AG20443 (cell line): Measurements from ENCODE around the gene MERTK.
A peak's percentile ranks its signal among the peaks of the same experiment; 100 is the strongest.
"Not testable (repeated sequence)": the region's sequence is repeated elsewhere in the genome, so short reads cannot be mapped to it uniquely, and the experiment has no call there.

ENCODE experiments used
- DNase-seq: peaks from one replicate; pipeline ENCODE4 v3.0.0; 2012; ENCODE audit warnings: low spot score, mixed read lengths

The MERTK gene

DNA sequence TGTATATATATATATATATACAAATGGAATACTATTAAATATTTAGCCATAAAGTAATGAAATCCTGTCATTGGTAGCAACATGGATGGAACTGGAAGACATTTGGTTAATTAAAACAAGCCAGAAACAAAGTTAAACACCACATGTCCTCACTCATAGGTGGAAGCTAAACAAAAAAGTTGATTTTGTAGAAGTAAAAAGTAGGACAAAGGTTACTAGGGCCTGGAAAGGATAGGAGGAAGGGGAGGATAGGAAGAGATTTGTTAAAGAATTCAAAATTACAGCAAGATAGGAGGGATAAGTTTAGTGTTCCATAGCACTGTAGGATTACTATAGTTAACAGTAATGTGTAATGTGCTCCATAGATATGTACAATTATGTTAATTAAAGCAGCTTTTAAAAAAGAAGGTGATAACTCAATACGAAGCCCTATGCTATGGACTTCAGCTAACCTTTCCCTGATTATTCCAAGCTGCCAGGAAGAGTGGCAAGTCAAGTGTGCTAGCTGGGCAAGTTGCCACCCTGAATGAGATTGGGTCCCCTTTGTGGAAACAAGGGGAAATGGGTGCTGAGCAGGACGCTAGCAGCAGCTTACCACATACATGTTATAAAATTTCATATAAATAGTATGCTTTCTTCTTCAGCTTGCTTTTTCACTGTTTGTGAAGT is 12.3 kb downstream of the MERTK start:
- DNase-seq: no peak

DNA sequence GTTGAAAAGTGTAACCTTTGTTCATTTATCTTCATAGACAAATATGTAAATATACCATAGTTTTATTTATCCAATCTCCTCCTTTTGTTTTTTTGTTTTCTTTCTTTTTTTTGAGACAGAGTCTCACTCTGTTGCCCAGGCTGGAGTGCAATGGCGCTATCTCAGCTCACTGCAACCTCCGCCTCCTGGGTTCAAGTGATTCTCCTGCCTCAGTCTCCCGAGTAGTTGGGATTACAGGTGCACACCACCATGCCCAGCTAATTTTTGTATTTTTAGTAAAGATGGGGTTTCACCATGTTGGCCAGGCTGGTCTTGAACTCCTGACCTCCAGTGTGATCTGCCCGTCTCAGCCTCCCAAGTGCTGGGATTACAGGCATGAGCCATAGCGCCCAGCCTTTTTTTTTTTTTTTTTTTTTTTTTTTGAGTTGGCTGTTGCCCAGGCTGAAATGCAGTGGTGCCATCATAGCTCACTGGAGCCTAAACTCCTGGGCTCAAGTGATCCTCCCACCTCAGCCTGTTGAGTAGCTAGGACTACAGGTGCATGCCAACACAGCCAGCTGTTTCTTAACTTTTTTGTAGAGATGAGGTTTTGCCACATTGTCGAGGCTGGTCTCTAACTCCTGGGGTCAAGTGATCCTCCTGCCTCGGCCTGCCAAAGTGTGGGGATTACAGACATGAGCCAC is 13.0 kb downstream of the MERTK start:
- DNase-seq: not testable (repeated sequence)

- no peak for DNase-seq
Measured at GRCh38 chr2:111912547-111912946, 14.1 kb downstream of the MERTK start.

DNA sequence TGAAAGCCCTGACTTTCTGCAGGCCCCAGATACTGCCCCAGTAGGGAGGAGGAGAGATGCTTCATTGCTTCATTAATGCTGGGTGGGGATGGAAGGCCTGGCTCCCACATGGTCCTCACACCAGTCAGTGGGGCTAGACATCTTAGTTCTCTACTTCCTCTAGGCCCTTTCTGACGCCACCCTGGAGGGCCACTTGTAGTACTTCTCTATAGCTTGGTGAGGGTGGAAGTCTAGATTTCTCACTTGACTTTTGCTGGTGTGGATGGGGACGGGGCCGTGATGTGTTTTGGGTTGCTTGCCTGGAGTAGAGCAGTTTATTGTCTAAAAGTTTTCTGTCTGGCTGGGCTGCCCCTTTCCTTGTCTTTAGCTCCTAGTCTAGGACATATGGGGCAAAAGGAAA is 18.7 kb downstream of the MERTK start:
- no peak for DNase-seq

- peak; percentile 44 for DNase-seq
Measured at GRCh38 chr2:111918383-111918806, 20.0 kb downstream of the MERTK start.

DNA sequence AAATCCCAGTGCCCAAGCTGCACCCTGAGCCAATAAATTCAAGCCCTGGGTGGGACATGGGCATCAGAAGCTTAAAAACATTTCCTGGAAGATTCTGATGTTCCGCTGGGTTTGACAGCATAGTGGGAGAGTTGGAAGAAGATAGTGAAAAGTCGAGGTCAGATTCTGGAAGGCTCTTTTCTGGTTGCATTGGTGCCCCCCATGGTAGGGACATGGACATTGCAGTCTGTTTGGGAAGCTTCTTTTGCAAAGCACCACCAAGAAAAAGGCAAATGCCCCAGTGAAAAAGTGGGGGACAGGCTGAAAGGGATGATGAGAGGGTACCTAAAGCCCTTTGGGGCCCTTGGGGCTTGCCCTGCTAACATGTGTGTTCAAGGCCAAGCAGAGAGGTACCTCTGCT is 21.0 kb downstream of the MERTK start:
- DNase-seq: no peak

- no peak for DNase-seq
Measured at GRCh38 chr2:111919794-111920608, 21.6 kb downstream of the MERTK start.

- no peak for DNase-seq
Measured at GRCh38 chr2:111923276-111923804, 24.9 kb downstream of the MERTK start.

DNA sequence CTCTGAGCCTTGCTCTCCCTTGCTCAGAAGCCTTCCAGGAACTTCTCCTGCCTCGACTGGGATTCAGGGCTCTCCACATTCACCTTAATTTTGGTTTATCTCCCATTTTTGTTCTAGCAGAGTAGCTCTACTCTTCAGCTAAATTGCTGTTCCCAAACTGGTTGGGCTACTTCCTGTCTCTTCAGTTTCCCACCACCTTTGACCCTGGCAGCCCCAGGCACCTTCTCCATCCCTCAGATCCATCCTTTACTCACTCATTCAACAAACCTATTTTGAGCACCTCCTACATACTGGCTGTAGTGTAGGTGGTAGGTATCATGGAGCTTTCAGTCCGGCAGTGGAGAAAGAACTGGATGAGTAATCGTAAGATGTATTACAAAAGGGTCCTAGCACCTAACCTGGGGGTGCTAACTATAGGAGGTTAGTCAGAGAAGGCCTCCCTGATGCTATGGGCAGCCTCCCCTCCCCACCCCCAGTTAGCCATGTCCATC is 26.3 kb downstream of the MERTK start:
- no peak for DNase-seq

DNA sequence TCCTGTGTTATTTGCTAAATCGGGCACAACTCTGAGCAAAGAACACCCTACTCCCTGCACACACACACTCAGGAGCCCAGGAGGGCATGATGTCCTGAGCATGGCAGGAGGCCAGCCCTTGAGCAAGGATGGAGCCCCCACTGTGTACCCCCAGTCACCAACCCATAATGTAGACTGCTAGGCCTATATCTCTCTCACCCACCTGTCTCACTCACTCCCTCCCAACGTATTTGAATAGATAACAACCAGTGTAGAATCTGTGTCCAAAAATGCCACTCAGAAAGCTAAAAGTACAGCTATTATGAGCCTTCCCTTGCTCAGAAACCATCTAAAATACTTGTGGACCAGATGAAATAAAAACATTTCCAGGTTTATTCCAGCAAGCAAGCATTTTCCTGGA is 29.3 kb downstream of the MERTK start:
- DNase-seq: no peak

GRCh38 chr2:111930409-111930808 is 32.0 kb downstream of the MERTK start:
- DNase-seq: no peak

GRCh38 chr2:111930875-111931274 is 32.5 kb downstream of the MERTK start:
- peak; percentile 50 for DNase-seq

- no peak for DNase-seq
Measured at GRCh38 chr2:111932841-111933291, 34.5 kb downstream of the MERTK start.

DNA sequence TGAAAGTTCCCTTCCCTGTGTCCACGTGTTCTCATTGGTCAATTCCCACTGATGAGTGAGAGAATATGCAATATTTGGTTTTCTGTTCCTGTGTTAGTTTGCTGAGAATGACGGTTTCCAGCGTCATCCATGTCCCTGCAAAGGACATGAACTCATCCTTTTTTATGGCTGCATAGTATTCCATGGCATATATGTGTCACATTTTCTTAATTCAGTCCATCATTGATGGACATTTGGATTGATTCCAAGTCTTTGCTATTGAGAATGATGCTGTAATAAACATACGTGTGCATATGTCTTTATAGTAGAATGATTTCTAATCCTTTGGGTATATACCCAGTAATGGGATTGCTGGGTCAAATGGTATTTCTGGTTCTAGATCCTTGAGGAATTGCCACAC is 35.5 kb downstream of the MERTK start:
- DNase-seq: not testable (repeated sequence)

- no peak for DNase-seq
Measured at GRCh38 chr2:111936881-111937280, 38.5 kb downstream of the MERTK start.

- DNase-seq: no peak
Measured at GRCh38 chr2:111938392-111938791, 40.0 kb downstream of the MERTK start.

DNA sequence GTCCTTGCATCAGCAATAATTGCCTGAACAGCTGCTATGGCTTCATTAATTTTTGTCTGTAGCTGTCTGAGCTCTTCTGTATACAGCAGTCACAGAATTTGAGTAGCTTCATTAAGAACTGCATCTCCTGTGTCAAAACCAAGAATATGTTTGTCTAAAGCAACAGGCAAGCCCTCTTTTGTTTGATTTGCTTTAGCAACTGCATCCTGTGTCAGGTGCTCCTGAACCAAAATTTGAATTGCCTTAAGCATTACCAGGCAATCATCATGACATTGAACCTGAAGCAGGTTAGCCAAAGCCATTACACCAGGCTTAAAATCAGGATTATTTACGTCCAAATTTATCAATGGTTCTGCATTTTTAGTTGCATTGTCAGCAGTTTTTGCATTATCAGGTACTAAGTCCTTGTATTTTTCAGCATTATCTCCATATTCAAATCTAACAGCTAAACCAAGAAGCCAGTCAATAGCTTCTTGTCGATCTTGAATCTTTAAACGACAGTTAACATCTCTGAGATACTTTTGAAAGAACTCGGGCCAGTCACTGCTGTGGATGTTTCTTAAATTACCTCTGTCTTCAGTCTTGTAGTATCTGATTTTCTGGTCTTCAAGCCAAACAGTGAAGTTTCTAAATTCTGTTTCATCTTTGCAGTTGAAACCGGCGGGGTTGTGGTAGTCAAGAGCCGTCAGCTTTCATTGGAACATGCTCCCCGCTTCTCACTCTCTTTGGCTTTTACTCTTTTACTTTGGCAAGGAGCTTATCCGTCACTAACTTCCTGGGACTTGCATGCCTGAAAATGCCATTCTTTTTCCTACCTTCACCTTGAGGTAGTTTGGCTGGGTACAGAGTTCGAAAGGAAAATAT is 42.2 kb downstream of the MERTK start:
- DNase-seq: no peak

DNA sequence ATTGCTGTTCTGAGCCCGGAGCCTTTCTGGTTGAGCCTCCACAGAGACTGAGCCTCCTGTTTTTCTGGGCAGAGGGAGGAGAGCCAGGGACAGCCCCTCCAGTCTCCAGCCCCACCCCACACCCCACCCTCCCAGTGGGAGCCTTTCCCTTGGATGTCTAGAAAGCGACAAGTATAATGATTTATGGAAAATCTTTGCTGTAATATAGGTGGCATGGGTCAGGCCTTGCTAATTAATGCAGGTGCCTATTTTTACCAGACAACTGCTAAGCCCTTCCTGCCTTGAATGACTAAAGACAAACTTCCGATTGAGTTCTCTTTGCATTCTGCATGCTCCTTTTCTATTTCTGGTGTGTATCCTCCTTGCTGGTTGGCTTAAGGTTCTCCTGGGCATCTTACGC is 43.1 kb downstream of the MERTK start:
- no peak for DNase-seq

DNA sequence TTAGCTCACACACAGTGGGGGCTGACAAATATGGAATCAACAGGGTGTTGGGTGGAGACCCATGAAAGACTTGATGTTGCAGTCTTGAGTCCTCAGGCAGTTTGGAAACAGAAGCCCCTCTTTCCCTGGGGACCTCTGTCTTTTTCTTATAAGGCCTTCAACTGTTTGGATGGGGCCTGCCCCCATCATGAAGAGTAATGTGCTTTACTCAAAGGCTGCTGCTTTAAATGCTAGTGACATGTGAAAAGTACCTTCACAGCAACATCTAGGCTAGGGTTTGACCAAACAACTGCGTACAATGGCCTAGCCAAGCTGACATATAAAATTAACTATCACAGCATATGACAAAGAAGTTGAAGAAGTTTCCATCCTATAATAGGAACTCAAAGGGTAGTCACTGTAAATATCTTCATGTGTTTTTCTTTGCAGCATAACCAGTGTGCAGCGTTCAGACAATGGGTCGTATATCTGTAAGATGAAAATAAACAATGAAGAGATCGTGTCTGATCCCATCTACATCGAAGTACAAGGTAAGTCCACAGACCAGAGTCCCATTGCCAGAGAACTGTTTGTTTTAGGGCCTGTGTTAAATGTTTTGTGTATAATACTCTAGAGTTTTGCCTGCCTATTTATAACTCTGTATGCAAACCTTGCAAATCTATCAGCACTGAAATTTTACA is 46.3 kb downstream of the MERTK start:
- DNase-seq: no peak

- DNase-seq: no peak
Measured at GRCh38 chr2:111945444-111946293, 47.3 kb downstream of the MERTK start.
